HG02973 (cell line): ENCODE measurements around the gene SPOPL.

ENCODE experiments used
- ATAC-seq: cut with Tn5 transposase; IDR thresholded peaks from one replicate; pipeline ENCODE4 v1.9.1; 2021; ENCODE audit warnings: moderate library complexity; ENCODE audit not compliant: unreplicated experiment

SPOPL gene

DNA sequence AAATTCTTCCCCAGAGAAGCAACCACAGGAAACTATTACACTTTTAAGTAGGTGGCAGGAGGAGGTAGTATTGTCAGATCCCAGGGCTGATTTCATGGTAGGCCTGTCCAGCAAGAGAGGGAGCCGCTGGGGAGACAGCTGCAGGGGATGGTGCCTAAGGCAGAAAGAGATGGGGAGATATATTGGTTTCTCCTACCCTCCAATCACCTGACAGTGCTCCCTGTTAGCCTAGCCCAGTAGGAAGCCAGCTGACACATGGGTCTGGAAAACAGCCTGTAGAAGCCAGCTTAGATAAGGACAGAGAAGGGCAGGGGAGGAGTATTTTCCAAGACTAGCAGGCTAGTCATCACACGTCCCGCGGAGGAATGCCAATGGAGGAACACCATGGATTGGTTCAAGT, 8.2 kb upstream of the SPOPL start:
- ATAC-seq = no peak

DNA sequence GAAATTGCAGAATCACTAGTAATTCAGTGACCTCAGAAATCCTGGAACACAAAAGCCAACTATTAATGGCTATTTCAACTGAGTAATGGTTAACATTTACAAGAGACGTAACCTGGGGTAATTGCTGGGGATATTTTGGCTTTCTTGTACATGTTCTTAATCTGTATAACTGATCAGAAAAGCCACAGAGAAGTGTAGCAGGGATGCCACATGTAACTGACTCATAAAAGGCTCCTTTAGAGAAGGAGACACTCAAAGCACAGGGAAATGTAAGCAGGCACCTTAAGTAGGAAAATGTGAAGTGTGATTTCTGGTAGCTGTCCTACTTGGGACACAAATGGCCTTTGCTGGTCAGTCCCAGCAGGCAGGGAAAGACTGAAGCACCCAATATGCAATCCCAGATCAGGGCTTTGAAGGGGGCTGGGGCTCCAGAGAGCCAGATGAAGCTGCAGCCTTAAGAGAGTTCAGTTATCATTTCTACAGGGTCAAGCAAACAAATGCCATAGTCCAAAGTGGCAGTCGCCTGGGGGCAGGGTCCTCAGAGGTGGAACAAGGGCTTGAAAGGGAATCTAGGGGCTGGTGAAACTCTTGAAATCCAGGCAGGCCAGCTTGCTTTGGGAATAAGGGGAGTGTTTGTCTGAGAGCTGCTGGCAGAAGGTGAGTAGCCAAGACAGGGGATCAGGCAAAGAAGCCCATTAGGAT, 7.2 kb upstream of the SPOPL start:
- no peak for ATAC-seq

DNA sequence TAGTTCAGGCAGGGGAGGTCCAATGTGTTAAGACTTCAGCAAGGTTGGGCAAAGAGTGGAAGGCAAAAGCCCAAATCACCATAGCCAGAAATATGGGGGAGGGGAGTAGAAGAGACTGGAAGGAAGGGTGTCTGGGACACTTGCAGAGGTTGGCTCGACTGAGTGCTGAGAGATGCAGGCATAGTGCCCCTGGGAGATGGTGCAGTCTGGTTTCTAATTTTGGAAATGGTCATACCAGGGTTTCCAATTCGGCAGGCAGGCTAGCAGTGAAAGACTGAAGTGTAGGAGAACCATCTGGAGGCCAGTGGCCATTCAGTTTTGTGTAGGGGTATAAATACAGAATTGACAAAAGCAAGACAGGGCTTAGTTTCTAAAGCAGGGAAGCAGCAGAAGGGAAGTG, 6.2 kb upstream of the SPOPL start:
- ATAC-seq = no peak

DNA sequence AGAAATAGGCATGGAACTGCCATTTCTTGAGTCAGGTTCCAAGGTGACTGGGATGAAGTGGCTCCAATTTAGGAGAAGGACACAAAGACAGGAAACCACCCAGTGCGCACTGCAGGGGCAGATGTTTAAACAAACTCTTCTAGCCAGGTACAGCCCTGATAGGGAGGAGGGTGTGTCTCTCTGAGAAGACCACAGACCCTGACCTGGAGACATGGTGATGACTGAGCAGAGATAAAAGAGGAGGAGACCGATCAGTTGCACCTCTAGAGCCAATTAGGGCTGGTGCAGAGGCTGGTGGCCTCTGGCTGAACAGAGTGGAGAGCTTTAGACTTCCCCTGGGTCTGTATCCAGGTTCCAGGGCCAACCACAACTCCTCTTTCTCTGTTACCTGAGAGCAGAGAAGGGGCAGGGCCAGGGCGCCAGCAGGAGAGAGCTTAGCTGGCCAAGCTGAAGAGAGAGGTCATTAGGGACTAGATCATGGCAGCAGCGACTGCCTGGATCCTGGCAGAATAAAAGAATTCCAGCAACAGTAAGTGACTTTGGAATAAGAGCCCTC, 5.4 kb upstream of the SPOPL start:
- no peak for ATAC-seq

DNA sequence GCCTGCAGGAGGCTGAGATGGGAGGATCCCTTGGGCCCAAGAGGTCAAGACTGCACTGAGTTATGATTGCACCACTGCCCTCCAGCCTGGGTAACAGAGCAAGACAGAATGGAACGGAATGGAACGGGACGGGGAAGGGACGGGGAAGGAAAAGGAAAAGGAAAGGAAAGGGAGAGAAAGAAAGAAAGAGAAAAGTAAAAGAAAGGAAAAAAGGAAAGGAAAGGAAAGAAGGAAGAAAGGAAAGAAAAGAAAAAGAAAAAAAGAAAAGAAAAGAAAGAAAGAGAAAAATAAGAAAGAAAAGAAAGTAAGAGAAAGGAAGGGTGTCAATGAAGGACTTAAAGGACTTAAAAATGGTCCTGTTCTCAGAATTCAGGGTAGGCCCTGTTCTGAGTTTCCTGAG, 4.3 kb upstream of the SPOPL start:
- ATAC-seq = no peak

DNA sequence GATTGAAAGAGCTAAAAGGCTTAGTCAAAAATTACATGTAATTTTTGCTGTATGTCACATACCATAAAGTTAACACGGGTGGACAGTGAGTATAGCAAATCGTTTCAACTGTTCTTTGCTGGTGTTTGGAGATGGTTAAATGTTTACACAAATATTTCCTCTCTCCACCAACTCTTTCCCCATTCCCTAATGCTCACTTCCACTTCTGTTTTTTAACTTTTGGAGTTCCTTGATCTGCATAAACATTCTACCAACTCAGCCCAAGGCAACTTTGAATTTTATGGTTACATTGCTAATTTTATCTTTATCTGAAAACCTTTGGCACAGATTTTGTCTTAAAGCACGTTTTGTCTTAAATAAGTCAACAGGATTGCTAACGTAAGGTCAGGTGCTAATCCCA, 1.9 kb upstream of the SPOPL start:
- no peak for ATAC-seq

DNA sequence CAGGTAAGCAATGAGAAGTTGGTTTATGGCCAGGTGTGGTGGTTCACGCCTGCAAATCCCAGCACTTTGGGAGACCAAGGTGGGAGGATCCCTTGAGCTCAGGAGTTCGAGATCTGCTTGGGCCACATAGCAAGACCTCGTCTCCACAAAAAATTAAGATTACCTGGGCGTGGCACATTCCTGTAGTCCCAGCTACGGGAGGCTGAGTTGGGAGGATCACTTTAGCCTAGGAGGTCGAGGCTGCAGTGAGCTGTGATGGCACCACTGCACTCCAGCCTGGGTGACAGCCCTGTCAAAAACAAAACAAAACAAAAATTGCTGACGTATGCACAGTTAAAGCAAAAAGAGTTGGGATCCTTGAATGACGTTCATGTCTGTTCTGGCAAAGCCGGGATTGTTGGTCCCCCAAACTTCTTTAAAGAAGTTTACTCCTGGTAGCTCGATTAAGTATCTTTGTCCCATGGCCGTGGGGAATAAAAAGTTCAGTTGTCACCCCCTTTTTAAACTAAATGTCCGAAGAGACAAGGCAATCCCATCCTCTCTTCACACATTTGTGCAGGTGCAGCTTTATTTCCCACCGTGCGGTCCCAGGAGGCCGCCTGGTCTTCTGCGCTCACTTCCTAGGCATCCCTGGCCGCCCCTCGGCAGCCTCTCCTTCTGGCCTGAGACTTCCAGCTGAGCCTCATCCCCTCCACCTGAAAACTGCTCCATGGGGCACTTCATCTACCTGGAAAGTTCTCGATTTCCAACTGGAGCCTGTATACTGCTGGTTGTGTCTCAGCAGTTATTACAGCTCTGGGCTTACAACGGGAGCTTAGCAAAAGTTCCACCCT, 762 bp upstream of the SPOPL start:
- ATAC-seq = peak; percentile 6

DNA sequence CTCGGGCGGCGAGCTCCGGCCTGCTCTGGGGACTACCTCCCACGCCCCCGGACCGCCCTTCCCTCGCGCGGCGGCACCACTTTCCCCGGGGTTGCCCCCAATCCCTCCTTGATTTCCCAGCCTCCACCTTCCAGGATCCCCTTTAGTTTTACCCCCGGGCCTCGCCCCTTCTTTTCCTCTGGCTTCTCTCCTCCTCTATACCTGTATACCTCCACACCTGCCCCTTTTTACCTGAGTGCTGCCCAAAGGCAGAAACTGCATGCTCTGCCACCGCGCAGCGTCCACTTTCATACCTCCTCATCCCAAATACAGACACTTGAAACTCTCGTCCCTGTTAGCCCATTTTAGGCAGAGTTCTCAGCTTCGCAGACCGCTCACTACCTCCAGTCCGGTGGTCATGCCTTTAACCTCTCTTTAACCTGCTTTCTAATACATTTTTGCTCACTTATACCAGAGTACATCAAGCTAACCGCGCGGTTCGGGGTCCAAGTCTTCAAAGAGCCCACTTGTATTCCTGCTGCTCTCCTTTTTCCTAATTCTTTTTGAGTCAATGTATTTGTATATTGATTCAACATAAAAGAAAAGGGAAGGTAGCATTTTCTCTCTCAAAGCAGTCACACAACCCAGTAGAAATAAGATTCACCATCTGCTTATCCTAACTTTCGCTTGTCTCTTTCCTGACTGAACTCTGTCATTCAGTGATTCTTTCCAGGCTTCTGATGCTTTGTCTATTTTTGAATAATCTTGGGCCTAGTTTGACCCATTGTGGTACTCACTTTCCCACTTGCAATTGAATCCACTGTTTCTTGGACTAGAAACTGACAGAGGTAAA, 901 bp downstream of the SPOPL start:
- peak; percentile 1 for ATAC-seq

DNA sequence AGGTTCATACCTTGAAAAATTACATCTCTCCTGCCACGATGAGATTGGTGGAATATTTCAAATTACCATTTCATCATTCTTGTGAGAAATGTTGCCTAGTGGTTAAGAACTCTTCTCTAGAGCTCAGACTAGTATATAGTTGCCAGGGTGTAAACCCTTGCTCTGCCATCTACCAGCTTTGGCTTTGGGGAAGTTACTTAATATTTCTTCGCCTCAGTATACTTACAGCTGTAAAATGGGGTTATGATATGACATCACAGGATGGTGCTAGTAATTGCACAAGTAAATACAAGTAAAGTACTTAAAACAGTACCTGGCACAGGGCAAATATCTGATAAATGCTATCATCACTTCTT, 1.5 kb downstream of the SPOPL start:
- no peak for ATAC-seq

DNA sequence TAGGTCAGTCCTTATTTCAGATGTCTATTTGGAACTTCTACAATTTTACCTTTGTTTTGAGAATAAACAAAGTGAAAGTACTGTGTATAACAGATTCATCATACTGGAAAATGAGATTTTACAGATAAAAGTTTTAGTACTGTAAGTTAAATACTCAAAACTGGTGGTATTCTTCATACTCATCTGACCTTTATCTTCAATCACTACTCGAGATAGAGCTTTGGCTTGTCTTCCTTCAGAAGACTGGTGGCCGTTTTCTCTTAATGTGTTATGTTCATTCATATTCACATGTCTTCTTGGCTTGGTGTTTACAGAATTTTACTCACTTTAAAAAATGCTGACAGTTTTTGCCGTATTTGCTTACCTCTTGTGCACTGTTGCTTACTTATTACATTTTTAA, 2.1 kb downstream of the SPOPL start:
- no peak for ATAC-seq

DNA sequence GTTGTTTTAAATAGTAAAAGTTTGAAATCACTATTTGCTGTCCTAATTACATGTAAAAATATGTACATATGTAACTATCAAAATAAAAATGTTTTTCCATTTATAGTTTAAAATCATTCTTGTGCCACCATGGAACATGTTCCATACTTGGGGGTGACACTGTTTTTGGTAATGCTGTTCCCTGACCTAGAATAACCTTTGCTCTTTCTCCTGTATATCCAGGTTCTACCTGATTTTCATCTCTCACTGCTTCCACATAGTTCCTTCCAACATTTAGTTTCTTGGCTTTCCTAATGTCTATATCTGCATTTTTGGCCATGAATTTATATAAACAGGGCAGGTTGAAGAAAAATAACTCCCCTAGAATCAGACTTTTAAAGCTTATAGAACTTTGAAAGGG, 2.5 kb downstream of the SPOPL start:
- ATAC-seq = no peak

DNA sequence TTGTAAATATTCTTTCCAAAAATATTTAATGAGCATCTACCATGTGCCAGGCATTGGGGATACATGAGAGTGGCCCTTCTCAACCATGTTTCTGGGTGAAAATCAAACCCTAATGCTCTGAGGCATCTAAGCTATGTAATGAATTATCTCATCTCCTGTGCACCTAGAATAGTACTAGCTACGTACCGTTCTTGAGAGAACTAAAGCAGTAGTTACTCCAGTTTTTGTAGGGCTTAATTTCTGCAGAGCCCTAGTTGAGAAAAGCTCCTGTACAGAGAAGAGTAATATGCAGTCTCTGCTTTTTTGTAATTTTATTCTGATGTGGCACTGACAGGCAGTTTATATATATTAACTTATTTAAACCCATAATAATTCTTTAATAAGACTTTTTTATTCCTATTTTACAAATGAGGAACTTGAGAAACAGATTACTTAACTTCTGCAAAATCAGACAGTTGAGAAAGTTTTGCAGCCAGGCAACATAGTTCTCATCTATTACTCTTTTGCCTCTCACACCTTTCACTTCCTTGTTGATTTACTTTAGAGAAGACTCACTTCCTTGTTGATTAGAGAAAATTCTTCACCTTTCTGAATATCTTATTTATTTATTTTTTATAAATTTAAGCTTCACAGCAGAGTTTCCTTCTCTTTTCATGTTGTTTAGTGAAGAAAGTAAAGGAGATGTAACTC, 3.1 kb downstream of the SPOPL start:
- ATAC-seq = peak; percentile 35

DNA sequence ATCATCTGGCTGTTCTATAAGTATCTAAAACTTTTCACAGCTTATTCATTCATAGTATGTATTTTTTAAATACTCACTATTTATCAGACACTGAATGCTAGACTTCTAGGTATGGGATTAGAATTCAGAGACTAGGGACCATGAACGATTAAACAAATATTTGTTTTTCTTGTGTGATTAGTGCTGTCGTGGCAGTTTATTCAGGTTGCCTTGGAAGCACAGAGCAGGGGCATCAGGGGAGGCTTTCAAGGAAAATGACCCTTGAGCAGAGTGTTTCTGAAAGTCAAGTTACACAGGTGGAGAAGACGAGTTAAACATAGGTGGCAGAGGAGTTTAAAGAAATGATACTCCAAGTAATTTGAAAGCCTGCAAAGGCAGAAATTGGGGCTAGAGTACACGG, 5.7 kb downstream of the SPOPL start:
- no peak for ATAC-seq

DNA sequence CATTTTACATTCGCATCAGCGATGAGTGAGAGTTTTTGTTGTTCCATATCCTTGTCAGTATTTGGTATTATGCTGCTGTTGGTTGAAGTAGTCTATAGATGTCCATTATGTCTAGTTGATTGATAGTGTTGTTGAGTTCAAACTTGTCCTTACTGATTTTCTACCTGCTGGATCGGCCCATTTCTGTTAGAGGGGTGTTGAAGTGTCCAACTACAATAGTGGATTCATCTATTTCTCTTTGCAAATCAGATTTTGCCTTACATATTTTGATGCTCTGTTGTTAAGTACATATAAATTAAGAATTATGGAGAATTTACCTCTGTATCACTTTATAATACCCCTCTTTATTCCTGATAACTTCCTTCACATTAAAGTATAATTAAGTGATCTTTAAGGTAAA, 8.7 kb downstream of the SPOPL start:
- no peak for ATAC-seq

DNA sequence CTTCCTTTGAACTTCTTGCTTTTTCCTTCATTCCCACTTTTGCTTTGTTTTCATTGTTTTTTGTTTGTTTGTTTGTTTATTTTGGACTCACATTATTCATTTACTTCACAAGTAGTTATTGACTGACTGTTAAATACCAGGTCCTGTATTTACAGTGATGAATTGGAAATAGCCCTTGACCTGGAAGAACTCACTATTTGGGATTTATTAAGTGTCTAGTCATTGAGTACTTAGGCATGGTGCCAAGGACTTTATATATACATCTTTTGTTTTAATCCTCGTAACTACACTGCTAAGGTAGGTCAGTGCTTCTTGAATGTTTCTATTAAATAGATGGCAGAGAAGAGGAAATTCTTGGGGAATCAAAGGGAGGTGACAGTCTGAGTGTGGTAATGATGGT, 11.1 kb downstream of the SPOPL start:
- no peak for ATAC-seq

DNA sequence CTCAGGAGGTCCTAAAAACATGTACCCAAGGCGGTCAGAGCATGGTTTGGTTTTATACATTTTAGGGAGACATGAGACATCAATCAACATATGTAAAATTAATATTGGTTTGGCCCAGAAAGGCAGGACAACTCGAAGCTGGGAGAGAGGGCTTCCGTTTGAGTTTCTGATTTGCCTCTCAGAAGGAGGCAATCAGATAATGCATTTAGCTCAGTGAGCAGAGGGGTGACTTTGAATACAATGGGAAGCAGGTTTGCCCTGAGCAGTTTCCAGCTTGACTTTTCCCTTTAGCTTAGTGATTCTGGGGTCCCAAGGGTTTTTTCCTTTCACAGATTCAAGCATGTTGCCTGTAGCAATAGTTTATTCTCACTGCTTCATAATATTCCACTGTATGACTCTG, 12.6 kb downstream of the SPOPL start:
- no peak for ATAC-seq

DNA sequence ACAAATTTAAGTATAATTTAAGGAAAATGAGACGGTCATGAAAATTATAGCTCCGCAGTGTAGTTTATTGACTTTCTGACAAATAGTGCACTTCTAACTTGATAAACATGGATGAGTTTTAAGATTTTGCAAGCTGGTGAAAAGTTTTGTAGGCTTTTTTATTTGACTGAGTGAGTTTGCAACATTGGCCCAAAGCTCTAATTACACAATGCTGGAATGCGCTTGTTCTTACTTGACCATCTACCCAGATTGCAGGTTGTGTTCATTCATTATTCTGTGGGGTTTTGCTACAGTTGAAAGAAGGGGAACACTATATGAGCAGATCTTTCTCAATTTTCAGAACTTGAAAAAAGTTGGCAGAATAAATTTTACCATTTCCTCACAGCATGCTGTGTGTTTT, 13.5 kb downstream of the SPOPL start:
- no peak for ATAC-seq

DNA sequence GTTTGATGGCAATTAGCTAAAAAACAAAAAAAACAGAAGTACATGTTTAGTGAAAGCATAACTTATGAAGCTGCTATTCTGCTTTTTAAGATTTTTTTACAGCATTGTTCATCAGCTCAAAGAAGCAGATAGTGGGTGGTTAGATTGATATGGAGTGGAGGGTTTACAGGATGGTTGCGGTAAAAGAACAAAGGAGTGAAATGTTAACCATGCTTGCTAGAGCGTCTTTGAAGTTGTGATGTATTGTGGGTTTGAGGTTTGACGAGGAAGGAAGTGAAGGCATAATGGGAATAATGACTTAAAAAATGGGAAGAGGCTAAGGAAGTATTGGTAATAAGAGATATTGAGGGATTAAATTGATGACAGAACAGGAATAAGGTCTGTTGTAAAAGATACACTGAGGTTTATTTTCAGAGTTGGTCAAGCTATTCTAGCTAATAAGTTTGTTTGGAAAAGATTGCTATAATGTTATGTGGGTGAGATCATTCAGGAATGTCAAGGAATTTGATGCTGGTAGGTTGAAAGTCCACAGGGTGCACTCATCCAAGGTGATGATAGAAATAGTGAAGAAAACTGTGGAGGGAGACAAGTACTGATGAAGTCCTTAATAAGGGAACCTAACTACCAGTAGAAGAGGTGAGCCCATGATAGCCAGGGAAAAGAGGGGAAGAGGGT, 14.6 kb downstream of the SPOPL start:
- ATAC-seq = no peak

DNA sequence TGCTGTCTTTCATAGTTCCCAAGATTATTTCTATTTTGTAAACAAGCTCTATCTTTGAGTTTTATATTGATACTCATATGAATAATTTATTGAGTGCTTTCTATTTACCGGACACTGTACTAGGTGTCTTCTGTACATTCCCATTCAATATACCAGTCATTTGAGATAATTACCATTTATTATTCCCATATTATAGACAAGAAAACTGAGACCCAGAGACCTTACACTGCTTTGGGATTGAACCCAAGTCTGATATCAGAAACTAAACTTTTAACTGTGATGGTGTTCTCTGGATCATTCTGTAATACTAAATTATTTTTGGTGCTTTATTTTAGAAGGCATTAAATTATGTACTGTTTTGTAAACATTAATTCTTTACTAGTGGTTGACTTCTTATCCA, 17.3 kb downstream of the SPOPL start:
- ATAC-seq = no peak

DNA sequence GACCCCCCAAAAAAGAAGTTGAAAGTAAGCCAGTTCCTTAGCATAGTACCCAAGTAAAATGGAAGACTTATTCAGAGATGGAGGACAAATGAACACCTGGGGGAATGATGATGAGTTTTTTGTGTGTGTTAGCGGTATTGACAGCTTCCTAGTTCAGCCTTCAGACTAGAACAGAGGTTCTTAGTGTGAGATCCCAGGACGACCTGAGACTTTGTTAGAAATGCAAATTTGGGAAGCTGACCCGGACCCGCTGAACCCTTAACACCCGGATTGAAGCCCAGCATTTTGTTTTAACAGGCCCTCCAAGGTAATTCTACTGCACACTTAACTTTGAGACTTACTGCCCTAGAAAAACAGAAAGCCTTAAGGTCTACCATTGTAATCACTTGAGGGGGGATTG, 20.3 kb downstream of the SPOPL start:
- no peak for ATAC-seq
